GM21786 (cell line): ENCODE results near the gene MRPS11.
A peak's percentile ranks its signal among the peaks of the same experiment; 100 is the strongest.
"Not testable (repeated sequence)": the region's sequence is repeated elsewhere in the genome, so short reads cannot be mapped to it uniquely, and the experiment has no call there.

Source experiments
- ATAC-seq: cut with Tn5 transposase; IDR thresholded peaks from one replicate; pipeline ENCODE4 v1.9.1; 2021; ENCODE audit not compliant: unreplicated experiment

MRPS11 gene

GRCh38 chr15:88467073-88467934 lies at the start of gene MRPS11, which contains the start of gene MRPL46:
Gene MRPS11 (plus strand): TSS chr15:88467708. CDS start chr15:88467718, 10 bp downstream.
Gene MRPL46 (minus strand): TSS chr15:88467388. CDS start chr15:88467377, 11 bp downstream.
- peak; percentile 85 for ATAC-seq

DNA sequence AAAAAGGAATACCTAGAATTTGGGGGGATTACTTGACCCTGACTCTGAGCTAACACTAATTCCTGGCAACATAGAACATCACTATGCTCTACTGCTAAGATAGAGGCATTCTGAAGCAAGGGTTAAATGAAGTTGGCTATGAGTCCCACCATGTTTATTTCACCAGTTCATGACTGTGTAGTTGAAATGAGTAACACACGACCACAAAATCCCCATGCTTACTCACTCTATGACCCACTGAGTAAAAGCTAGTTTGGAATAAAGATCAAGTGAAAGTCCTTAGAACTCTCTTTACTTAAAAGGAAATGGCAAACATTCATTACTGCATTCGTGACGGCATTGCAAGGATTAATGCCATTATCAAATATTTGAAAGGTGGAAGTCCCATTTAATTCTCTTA lies 47.7 kb upstream of the MRPS11 start:
- no peak for ATAC-seq

GRCh38 chr15:88423331-88423730 lies 44.2 kb upstream of the MRPS11 start:
- ATAC-seq = no peak

DNA sequence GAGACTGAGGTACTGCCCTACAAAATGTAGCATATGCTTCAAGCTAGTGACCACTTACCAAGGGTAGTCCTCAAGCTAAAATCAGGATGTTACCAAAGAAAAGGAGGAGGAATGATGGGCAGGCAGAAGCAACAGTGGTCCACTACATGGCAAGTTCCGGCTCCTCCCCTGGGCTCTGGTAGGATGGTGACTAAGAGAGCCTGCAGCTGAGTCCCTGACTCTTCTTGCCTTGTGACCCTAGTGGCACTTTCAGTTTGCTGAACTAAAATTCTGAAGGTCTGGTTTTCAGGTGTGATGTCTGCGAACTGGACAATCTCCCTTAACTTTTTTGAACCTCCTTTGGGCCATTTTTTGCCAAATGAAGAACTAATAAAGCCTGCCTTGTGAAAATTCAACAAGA lies 41.2 kb upstream of the MRPS11 start:
- ATAC-seq = no peak

GRCh38 chr15:88428053-88428452 lies 39.5 kb upstream of the MRPS11 start:
- ATAC-seq = no peak

DNA sequence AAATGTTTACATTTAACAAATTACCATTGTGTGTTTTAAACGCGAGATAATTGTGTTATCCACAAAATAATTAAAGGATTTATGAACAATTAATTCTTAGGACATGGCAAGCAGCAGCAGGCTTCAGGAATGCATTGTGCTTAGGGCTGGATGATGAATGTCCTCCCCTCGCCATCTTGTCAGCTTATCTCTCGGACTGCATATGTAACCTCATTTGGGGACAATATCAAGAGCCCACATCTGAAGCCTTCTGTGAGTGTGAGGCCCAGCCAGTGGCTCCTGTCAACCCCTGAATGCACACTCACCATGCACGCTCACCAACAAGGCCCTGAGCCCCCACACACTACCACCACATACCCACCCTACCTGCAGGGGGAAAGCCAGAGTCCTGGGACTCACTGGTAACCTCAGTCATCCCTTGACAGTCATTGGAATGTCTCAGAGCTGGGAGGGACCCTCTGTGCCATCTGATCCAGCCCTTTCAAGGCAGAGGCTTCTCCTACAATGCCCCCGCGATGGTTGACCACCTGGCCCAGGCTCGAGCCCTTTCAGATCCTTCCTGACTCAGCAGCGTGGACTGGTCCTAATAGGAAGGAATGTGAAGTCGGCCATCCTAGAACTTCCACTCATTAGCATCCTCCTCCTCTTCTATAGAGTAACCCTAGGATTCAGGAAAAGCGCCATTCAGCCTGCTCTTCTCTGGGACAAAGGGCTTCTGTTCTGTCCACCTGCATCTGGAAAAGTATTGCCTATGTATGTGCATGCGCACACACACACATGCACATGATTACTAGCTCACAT lies 38.5 kb upstream of the MRPS11 start:
- ATAC-seq = no peak

DNA sequence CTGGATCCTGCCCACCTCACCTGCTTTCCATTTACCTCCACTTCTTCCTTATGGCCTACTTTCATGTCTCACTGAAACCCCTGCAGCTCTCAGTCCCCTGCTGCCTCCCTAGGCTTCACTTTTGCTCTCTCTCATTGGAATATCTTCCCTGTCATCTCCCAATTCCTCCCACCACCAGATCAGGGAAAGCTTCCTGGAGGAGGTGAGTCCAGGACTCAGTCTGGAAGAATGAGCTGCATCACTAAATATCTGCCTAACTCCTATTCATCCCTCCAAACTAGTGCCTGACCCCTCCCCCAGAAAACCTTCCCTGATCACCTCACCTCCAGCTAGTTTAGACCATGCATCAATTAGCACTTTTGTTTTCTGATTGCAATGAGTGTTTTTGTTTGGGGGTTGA lies 37.5 kb upstream of the MRPS11 start:
- ATAC-seq = no peak

- no peak for ATAC-seq
Measured at GRCh38 chr15:88431441-88431840, 36.1 kb upstream of the MRPS11 start.

GRCh38 chr15:88433046-88433685 lies 34.3 kb upstream of the MRPS11 start:
- no peak for ATAC-seq

- ATAC-seq = not testable (repeated sequence)
Measured at GRCh38 chr15:88434106-88434505, 33.4 kb upstream of the MRPS11 start.

GRCh38 chr15:88438181-88438580 lies 29.3 kb upstream of the MRPS11 start:
- no peak for ATAC-seq

DNA sequence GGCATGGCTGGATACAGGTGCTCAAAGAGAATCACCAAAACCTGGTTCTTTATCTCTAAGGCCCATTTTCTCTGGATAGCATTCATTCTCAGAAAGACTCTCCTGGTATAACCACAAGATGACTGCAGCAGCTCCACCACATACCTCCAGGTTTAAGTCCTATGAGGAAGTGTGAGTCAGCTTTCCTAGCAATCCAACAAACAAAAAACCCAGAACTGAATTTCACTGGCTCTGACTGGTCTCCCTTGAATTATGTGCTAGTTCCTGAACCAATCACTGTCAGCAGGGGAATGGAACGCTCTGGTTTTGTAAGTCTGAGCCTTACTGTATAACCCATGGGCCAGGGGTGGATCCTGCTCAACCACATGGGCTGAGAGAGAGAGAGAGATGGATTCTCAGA lies 27.5 kb upstream of the MRPS11 start:
- ATAC-seq = no peak

GRCh38 chr15:88441076-88441730 lies 26.3 kb upstream of the MRPS11 start:
- no peak for ATAC-seq

- no peak for ATAC-seq
Measured at GRCh38 chr15:88447206-88447605, 20.3 kb upstream of the MRPS11 start.

GRCh38 chr15:88447741-88448140 lies 19.8 kb upstream of the MRPS11 start:
- ATAC-seq = no peak

DNA sequence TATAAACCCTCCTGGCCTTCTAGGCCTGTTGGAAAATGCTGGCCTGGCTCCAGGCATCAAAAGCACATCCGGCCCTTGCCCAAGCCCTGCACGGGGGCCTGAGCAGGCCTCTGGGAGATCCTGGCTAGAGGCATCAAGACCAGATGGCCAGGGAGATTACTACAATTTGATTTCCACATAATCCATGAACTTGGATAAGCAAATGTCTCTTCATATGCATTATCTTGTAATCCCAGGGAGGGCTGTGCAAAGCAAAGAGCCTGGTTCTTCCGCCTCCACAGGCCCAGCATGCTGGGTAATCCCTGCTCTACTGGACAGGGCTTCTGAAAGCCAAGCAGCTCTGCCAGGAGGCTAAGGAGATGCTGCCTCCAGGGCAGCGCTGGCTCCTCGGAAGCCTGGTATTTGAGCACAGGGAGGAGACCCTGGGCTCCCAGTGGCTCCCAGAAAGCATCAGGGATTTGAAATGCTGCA lies 18.5 kb upstream of the MRPS11 start:
- ATAC-seq = no peak

GRCh38 chr15:88449581-88449980 lies 17.9 kb upstream of the MRPS11 start:
- no peak for ATAC-seq

DNA sequence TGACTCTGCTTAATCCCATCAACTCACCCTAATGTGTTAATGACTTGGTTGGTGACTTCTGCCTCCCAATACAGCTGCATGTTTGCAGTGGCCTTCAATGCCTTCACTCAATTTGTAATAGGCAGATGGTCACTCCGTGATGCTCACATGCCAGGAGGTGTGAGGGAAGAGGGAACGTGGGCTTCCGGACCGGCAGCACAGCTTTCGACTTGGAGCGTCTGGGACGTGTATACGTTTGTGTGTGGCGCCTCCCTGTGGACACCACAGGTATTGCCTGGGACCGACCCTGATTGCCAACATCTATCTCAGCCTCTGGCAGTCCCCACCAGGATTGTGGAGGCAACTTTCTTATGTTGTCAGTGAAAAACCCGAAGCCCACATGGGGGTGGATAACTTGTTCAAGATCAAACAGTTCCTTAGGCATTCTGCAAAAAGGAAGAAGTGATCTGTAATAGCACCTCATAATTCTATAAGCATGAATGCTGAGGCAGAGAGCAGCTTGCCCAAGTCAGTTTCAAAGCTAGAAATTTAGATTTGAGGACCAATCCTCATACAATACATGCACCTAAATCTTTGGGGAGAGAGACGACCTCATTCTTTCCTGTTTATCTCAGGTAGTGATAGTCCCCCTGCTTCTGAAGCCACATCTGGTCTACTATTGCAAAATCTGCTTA lies 17.2 kb upstream of the MRPS11 start:
- no peak for ATAC-seq

GRCh38 chr15:88453651-88454050 lies 13.9 kb upstream of the MRPS11 start:
- ATAC-seq = no peak

DNA sequence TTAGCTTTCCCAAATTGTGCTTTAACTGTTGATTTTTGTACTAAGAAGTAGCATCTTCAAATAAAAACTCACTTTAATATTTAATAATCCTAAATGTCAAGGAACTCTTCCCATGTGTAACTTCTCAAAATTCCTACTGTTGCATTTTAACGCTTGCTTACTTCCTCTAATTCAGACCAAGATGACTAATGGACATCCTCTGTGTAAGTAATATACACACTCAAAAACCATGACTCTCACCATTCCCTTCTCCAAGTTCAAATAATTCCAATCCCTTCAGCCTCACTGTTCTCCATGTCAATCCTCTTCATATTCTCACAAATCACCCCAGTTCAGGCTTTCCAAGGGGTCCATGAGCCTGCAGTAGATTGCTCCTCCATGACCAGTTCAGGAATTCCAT lies 13.3 kb upstream of the MRPS11 start:
- ATAC-seq = no peak
